Measurements from ENCODE around the gene ZBTB7A. TPM values are rescaled to one million over a fixed set of nuclear protein-coding genes. Genes with fewer than 3 reads are reported as not detected.

The ZBTB7A gene
- total and polyA plus RNA-seq, 2 of the 4 experiments (the other 2 are of a cell fraction), result 3.2 to 10.3 TPM

GRCh38 chr19:4061178-4061682, 5.5 kb downstream of the ZBTB7A start:
- no peak overlapping the region for H3K14ac ChIP-seq (replicated peaks; ENCODE audit: low read depth, low read length)
- peaks cover 0 to 37% of the 10 kb centered on the region in 2 experiments; a peak in 2 of 4 replicates for H3K79me1 ChIP-seq (ENCODE audit: low read depth in 1 of 2, low read length in 2 of 2)
- no peak overlapping the region for H4K5ac ChIP-seq (ENCODE audit: low read depth, low read length)
- H3K4me2 ChIP-seq (ENCODE audit: low read depth, low read length), result no peak overlapping the region
- peaks cover 25% of the 10 kb centered on the region for H3K36me3 ChIP-seq (ENCODE audit: control insufficient read depth, insufficient read depth, low read length)
- no peak for DNase-seq
- no peak overlapping the region for H3K4ac ChIP-seq (ENCODE audit: low read depth, low read length)
- H3K56ac ChIP-seq (ENCODE audit: extremely low read depth, insufficient read depth, low read length), result no peak overlapping the region
- intact Hi-C loops (cut with micrococcal nuclease) (no loop called here), in situ Hi-C loops (cut with MboI; ENCODE audit: low sequenced_read_pairs) (no loop called here), dilution Hi-C loops (cut with HindIII; ENCODE audit: low sequenced_read_pairs, unreplicated experiment) (no loop called here)
- H2AFZ ChIP-seq (replicated peaks; ENCODE audit: low read length, poor library complexity), result no peak overlapping the region
- no peak overlapping the region for H2AK5ac ChIP-seq (ENCODE audit: low read depth, low read length)
- no peaks in the 10 kb centered on the region for H3K9me3 ChIP-seq (ENCODE audit: control insufficient read depth, insufficient read depth, low read length)
- peak overlapping the region; percentile 44 for H2AK9ac ChIP-seq (replicated peaks; ENCODE audit: low read depth, low read length, poor library complexity)
- H3K18ac ChIP-seq (ENCODE audit: low read depth, low read length), result no peak overlapping the region
- H2BK20ac ChIP-seq (ENCODE audit: low read depth, low read length), result no peak overlapping the region
- 69% methylated on average over 12 of the region's 23 CpGs; no CpG with 5 or more reads in 1 of the 2 experiments for WGBS, 2 experiments (ENCODE audit: extremely low coverage in 2 of 2, insufficient read length in 1 of 2)
- ChIA-PET CTCF (no interaction called here), POLR2A (ENCODE audit: unreplicated experiment) (no interaction called here)
- no peak overlapping the region for H3K9ac ChIP-seq (ENCODE audit: low read depth, low read length)
- no peak overlapping the region for H4K91ac ChIP-seq (ENCODE audit: insufficient read depth, low read depth, low read length)
- no peak overlapping the region for H3K27ac ChIP-seq (ENCODE audit: insufficient read depth, low read length)
- no peaks in the 10 kb centered on the region for H3K27me3 ChIP-seq (ENCODE audit: control insufficient read depth, insufficient read depth, low read length)
- peaks cover 45% of the 10 kb centered on the region for H3K4me1 ChIP-seq (ENCODE audit: control insufficient read depth, insufficient read depth, low read length)
- H3K4me3 ChIP-seq (ENCODE audit: insufficient read depth, low read depth, low read length), result no peak overlapping the region
- H4K8ac ChIP-seq (ENCODE audit: low read depth in 2 of 2, low read length in 2 of 2), result no peak overlapping the region
- H2BK5ac ChIP-seq (ENCODE audit: low read depth, low read length, poor library complexity, severe bottlenecking), result no peak overlapping the region
- BruUV-seq (replicated peaks), result no TSS peak
- H3K9me1 ChIP-seq (ENCODE audit: insufficient read depth, low read length), result no peaks in the 10 kb centered on the region
- TF ChIP-seq BHLHE40 (IDR thresholded peaks at IDR 0.05; ENCODE audit: low read depth, low read length) (no peak), RFX5 (IDR thresholded peaks at IDR 0.05; ENCODE audit: low read depth, low read length) (no peak), ELK1 (IDR thresholded peaks at IDR 0.05; ENCODE audit: borderline replicate concordance, low read depth, low read length) (no peak)
- no peak for ATAC-seq (ENCODE audit: low read depth)
- no peak overlapping the region for H3K23ac ChIP-seq (ENCODE audit: low read depth, low read length)
- no peak overlapping the region for H2BK15ac ChIP-seq (ENCODE audit: low read depth, low read length)
- no peak overlapping the region for H2BK120ac ChIP-seq (ENCODE audit: low read depth, low read length)
- H4K20me1 ChIP-seq (ENCODE audit: insufficient read depth, low read length), result peaks cover 84% of the 10 kb centered on the region
